ENCODE data around the gene AMBRA1.

Gene AMBRA1

DNA sequence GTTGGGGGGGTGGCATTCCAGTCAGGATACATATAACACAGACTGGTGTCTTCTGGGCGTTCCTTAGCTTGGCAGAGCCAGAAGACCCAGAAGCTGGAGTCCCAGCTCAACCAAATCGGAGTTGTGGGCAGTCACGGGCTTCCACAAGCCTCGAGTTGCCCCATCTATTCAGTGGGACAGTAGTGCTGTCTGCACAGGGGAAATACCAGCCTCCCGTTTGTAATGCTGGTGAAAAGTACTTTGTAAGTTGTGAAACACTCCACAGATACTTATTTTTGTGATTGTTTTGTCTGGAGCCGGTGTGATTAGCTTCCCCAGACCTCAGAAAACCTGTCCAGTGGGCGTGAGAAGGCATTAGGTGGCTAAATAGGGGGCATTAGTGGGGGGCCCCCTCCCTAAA, 232.9 kb downstream of the AMBRA1 start:
- peak overlapping the region; percentile 46 to 51 for H3K4me3 ChIP-seq (ENCODE audit: low read depth in 1 of 2, low read length in 2 of 2)
- H3K9me3 ChIP-seq (ENCODE audit: control insufficient read depth in 1 of 2, low read length in 2 of 2) = no peaks in the 10 kb centered on the region
- H3K4me1 ChIP-seq (ENCODE audit: control insufficient read depth in 1 of 2, insufficient read depth in 2 of 2, low read length in 2 of 2) = peaks cover 54 to 58% of the 10 kb centered on the region in 2 donors

DNA sequence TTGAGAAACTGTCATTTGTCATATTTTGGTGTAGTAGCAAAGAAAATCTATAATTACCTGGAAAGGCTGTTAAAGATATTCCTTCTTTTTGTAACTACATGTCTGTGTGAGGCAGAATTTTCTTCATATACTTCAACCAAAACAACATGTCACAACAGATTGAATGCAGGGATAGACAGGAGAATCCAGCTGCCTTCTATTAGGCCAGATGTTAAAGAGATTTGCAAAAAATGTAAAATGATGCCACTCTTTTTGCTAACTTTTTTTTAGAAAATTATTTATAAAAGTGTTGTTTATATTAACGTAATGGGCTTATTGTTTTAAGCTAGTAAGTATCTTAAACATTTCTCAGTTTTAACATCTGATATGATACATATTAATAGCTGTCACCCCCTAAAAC, 233.9 kb downstream of the AMBRA1 start:
- Histone ChIP-seq H3K4me3 (ENCODE audit: low read depth in 1 of 2, low read length in 2 of 2) (no peak overlapping the region), H3K27ac (ENCODE audit: low read depth, low read length) (no peak overlapping the region), H3K9me3 (ENCODE audit: control insufficient read depth in 1 of 2, low read length in 2 of 2) (no peaks in the 10 kb centered on the region), H3K36me3 (ENCODE audit: control insufficient read depth in 1 of 2, insufficient read depth in 2 of 2, low read length in 2 of 2) (peaks cover 0 to 28% of the 10 kb centered on the region in 2 donors), H3K4me1 (ENCODE audit: control insufficient read depth in 1 of 2, insufficient read depth in 2 of 2, low read length in 2 of 2) (peaks cover 54 to 58% of the 10 kb centered on the region in 2 donors), H3K27me3 (ENCODE audit: control insufficient read depth in 1 of 2, insufficient read depth in 2 of 2, low read length in 2 of 2) (no peaks in the 10 kb centered on the region), H3K9ac (ENCODE audit: low read depth in 1 of 2, low read length in 2 of 2) (no peak overlapping the region)

More for the DNA sequence above, 232.9 kb downstream of the AMBRA1 start:
- Histone ChIP-seq H3K9ac (ENCODE audit: low read depth in 1 of 2, low read length in 2 of 2) (peak overlapping the region in 1 of 2 donors; percentile 50), H3K27me3 (ENCODE audit: control insufficient read depth in 1 of 2, insufficient read depth in 2 of 2, low read length in 2 of 2) (no peaks in the 10 kb centered on the region), H3K36me3 (ENCODE audit: control insufficient read depth in 1 of 2, insufficient read depth in 2 of 2, low read length in 2 of 2) (peaks cover 0 to 28% of the 10 kb centered on the region in 2 donors), H3K27ac (ENCODE audit: low read depth, low read length) (peak overlapping the region; percentile 27)

DNA sequence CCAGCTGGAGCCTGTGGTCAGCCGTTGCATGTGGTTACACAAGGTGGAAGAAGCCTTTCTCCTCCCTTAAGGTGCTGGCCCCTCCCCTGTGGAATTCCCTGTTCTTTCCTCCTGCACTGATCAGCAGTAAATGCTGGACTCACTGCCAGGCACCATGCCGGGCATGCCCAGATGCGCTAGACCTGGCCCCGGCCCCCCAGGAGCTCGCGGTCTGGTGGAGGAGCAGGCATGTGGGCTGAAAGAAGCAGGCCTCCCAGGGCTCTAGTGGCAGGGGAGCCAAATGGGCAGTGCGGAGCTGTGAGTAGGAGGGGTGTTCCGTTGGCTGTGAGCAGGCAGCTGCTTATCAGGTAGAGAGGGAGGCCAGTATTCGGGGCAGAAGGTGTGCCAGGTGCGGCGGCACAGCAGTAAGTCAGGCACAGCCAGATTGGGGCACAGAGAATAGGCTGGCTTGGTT, 236.3 kb downstream of the AMBRA1 start:
- Histone ChIP-seq H3K9ac (ENCODE audit: low read depth in 1 of 2, low read length in 2 of 2) (peak overlapping the region in 1 of 2 donors; percentile 7), H3K4me1 (ENCODE audit: control insufficient read depth in 1 of 2, insufficient read depth in 2 of 2, low read length in 2 of 2) (peaks cover 45 to 49% of the 10 kb centered on the region in 2 donors), H3K9me3 (ENCODE audit: control insufficient read depth in 1 of 2, low read length in 2 of 2) (no peaks in the 10 kb centered on the region), H3K4me3 (ENCODE audit: low read depth in 1 of 2, low read length in 2 of 2) (peak overlapping the region in 1 of 2 donors; percentile 39), H3K27ac (ENCODE audit: low read depth, low read length) (peak overlapping the region; percentile 17), H3K36me3 (ENCODE audit: control insufficient read depth in 1 of 2, insufficient read depth in 2 of 2, low read length in 2 of 2) (peaks cover 0 to 11% of the 10 kb centered on the region in 2 donors), H3K27me3 (ENCODE audit: control insufficient read depth in 1 of 2, insufficient read depth in 2 of 2, low read length in 2 of 2) (no peaks in the 10 kb centered on the region)

DNA sequence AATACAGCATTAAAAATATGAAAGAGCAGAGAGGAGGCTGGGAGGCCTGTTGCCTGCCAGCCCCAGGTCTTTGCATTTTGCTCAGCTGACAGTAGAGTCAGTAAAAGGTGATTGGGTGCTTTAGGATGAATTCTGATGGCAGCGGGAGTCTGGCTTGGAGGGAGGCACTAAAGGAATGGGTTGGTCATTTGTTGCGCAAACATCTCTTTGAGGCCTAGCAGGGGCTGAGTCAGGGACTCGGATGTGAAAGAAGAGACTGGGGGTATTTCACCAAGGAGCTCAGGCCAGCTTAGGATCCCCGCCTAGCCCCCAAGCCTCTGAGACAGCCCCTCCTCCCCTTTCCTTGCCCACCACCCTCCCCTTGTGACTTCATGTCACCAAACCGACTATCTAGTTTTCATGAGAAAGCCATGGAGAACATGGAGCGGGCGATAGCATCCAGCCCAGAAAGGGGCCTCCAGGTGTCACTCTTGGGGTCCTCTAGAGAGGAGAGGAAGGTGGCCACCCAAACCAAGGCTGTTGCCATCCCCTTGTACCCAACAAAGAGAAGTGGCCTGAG, 236.8 kb downstream of the AMBRA1 start:
- Histone ChIP-seq H3K4me3 (ENCODE audit: low read depth in 1 of 2, low read length in 2 of 2) (peak overlapping the region in 1 of 2 donors; percentile 39), H3K4me1 (ENCODE audit: control insufficient read depth in 1 of 2, insufficient read depth in 2 of 2, low read length in 2 of 2) (peaks cover 45 to 48% of the 10 kb centered on the region in 2 donors), H3K9ac (ENCODE audit: low read depth in 1 of 2, low read length in 2 of 2) (peak overlapping the region in 1 of 2 donors; percentile 7), H3K36me3 (ENCODE audit: control insufficient read depth in 1 of 2, insufficient read depth in 2 of 2, low read length in 2 of 2) (peaks cover 0 to 6% of the 10 kb centered on the region in 2 donors), H3K27ac (ENCODE audit: low read depth, low read length) (peak overlapping the region; percentile 17), H3K9me3 (ENCODE audit: control insufficient read depth in 1 of 2, low read length in 2 of 2) (no peaks in the 10 kb centered on the region), H3K27me3 (ENCODE audit: control insufficient read depth in 1 of 2, insufficient read depth in 2 of 2, low read length in 2 of 2) (no peaks in the 10 kb centered on the region)

DNA sequence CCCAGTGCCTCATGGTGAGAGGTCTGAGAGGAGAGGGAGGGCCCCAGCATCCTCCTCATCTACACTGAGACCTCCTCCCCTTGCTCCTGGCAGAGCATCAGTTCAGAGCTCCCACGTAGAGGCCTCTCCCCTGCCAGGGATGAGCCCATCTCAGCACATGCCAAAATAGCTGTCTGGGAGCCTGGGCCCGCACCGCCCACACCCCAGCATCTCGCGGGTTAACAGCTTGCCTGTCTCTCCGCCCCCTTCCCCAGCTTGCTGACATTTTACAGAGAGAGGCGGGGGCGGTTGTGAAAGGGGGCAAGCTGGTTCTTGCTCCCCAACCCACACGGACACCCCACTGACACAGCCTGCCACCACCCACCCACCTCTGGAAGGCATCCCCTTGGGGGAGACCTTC, 240.1 kb downstream of the AMBRA1 start:
- no peaks in the 10 kb centered on the region for H3K27me3 ChIP-seq (ENCODE audit: control insufficient read depth in 1 of 2, insufficient read depth in 2 of 2, low read length in 2 of 2)
- H3K36me3 ChIP-seq (ENCODE audit: control insufficient read depth in 1 of 2, insufficient read depth in 2 of 2, low read length in 2 of 2) = peaks cover 0 to 6% of the 10 kb centered on the region in 2 donors
- no peak overlapping the region for H3K4me3 ChIP-seq (ENCODE audit: low read depth in 1 of 2, low read length in 2 of 2)
- H3K9me3 ChIP-seq (ENCODE audit: control insufficient read depth in 1 of 2, low read length in 2 of 2) = no peaks in the 10 kb centered on the region
- no peak overlapping the region for H3K9ac ChIP-seq (ENCODE audit: low read depth in 1 of 2, low read length in 2 of 2)
- no peak overlapping the region for H3K27ac ChIP-seq (ENCODE audit: low read depth, low read length)
- H3K4me1 ChIP-seq (ENCODE audit: control insufficient read depth in 1 of 2, insufficient read depth in 2 of 2, low read length in 2 of 2) = peaks cover 63 to 66% of the 10 kb centered on the region in 2 donors

DNA sequence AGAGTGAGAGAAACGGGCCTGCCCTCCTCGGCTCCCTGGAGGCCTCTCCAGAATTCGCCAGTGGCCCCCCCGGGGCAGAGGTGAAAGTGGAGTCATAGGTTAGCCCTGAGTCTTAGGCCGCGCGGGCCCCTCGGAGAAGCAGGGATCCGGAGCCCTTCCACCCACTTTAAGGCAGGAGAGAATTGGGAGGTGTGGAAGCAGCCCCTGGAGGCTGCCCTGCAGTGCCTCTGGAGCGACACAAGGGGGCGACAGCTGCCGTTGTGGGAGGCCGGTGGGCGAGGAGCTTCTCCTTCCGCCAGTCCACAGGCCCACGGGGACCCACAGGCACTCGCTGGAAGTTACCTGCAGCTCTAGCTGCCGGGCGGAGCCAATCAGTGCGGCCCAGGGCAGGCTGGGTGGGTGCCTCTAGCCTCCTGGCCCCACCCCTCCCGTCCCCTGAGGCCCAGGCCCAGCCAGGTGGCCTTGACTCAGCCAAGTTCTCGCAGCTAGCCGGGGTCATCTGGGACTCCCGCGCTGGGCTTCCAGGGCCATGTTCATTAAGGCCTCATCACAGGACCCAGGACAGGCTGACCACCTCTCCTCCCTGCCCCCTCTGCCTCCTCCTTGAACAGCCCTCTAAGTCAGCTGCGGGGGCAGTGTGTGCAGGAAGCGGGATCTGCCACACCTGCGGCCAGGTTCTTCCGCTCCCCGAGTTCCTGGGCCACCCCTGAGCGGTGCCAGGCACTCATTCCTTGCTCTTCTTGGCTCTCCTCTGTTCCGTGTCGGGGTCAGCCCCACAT, 241.6 kb downstream of the AMBRA1 start:
- H3K27ac ChIP-seq (ENCODE audit: low read depth, low read length) = peak overlapping the region; percentile 26
- peak overlapping the region; percentile 38 to 59 for H3K9ac ChIP-seq (ENCODE audit: low read depth in 1 of 2, low read length in 2 of 2)
- no peaks in the 10 kb centered on the region for H3K27me3 ChIP-seq (ENCODE audit: control insufficient read depth in 1 of 2, insufficient read depth in 2 of 2, low read length in 2 of 2)
- H3K36me3 ChIP-seq (ENCODE audit: control insufficient read depth in 1 of 2, insufficient read depth in 2 of 2, low read length in 2 of 2) = peaks cover 0 to 6% of the 10 kb centered on the region in 2 donors
- peaks cover 59 to 62% of the 10 kb centered on the region in 2 donors for H3K4me1 ChIP-seq (ENCODE audit: control insufficient read depth in 1 of 2, insufficient read depth in 2 of 2, low read length in 2 of 2)
- H3K9me3 ChIP-seq (ENCODE audit: control insufficient read depth in 1 of 2, low read length in 2 of 2) = no peaks in the 10 kb centered on the region
- peak overlapping the region; percentile 32 to 51 for H3K4me3 ChIP-seq (ENCODE audit: low read depth in 1 of 2, low read length in 2 of 2)

DNA sequence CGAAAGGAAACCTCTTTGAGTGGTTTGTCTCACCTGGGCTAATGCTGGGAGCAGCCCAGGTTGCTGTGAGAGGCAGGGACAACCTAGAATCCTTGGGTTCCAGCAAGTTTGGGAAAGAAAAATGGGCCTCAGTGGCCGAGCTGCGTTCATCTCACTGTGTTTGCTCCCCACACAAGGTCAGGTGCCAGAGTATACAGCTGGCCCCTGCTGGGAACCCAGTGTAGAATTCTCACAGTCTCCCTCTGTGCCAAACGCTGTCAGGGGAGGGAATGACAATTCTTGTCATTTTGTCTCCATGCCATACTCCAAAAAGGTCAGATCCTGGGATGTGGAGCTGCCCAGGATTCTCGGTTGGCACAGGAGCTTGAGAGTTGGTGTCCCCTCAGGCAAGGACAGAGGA, 242.2 kb downstream of the AMBRA1 start:
- peaks cover 0 to 6% of the 10 kb centered on the region in 2 donors for H3K36me3 ChIP-seq (ENCODE audit: control insufficient read depth in 1 of 2, insufficient read depth in 2 of 2, low read length in 2 of 2)
- no peak overlapping the region for H3K27ac ChIP-seq (ENCODE audit: low read depth, low read length)
- H3K9ac ChIP-seq (ENCODE audit: low read depth in 1 of 2, low read length in 2 of 2) = peak overlapping the region; percentile 35 to 59
- H3K4me3 ChIP-seq (ENCODE audit: low read depth in 1 of 2, low read length in 2 of 2) = peak overlapping the region; percentile 32 to 51
- peaks cover 57 to 60% of the 10 kb centered on the region in 2 donors for H3K4me1 ChIP-seq (ENCODE audit: control insufficient read depth in 1 of 2, insufficient read depth in 2 of 2, low read length in 2 of 2)
- no peaks in the 10 kb centered on the region for H3K9me3 ChIP-seq (ENCODE audit: control insufficient read depth in 1 of 2, low read length in 2 of 2)
- no peaks in the 10 kb centered on the region for H3K27me3 ChIP-seq (ENCODE audit: control insufficient read depth in 1 of 2, insufficient read depth in 2 of 2, low read length in 2 of 2)

DNA sequence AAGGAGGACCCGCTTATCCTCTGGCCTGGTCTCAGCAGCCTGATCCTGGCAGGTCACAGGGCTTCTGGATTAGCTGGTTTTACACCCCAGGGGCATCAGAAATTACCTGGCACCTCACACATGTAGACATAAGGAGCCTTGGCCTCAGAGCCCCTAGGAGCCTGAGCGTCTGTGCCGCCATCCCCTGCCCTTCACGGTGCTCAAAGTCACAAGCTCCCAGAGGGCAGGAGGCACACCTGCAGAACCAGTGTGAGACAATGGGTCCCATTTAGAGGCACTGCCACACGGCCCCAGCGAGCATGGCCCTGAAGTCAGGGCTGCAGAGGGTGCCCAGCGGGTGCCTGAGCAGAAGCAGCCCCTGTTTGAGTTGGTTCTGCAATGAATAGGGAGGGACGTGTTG, 242.7 kb downstream of the AMBRA1 start:
- no peaks in the 10 kb centered on the region for H3K27me3 ChIP-seq (ENCODE audit: control insufficient read depth in 1 of 2, insufficient read depth in 2 of 2, low read length in 2 of 2)
- H3K4me1 ChIP-seq (ENCODE audit: control insufficient read depth in 1 of 2, insufficient read depth in 2 of 2, low read length in 2 of 2) = peaks cover 57 to 60% of the 10 kb centered on the region in 2 donors
- no peak overlapping the region for H3K27ac ChIP-seq (ENCODE audit: low read depth, low read length)
- no peaks in the 10 kb centered on the region for H3K9me3 ChIP-seq (ENCODE audit: control insufficient read depth in 1 of 2, low read length in 2 of 2)
- peak overlapping the region in 1 of 2 donors; percentile 59 for H3K9ac ChIP-seq (ENCODE audit: low read depth in 1 of 2, low read length in 2 of 2)
- H3K4me3 ChIP-seq (ENCODE audit: low read depth in 1 of 2, low read length in 2 of 2) = peak overlapping the region in 1 of 2 donors; percentile 19
- H3K36me3 ChIP-seq (ENCODE audit: control insufficient read depth in 1 of 2, insufficient read depth in 2 of 2, low read length in 2 of 2) = peaks cover 0 to 1% of the 10 kb centered on the region in 2 donors

DNA sequence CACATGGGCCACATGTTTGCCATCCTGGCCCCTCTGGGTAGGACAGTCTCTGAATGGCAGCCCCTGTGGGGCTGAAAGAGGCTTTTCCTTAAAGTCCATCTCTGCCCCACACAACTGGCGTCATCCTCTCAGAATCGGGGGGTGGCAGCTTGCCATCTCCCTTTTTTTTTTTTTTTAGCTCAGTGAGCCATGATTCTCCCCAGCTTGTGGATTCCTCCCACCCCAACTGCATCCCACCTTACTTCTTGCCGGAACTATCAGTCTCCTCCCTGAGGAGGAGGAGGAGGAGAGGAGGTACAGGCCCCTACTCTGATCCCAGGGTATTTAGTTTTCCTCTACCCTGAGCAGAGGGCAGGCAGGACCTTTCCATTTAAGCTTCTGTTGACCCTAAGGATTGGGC, 243.1 kb downstream of the AMBRA1 start:
- Histone ChIP-seq H3K9me3 (ENCODE audit: control insufficient read depth in 1 of 2, low read length in 2 of 2) (no peaks in the 10 kb centered on the region), H3K27ac (ENCODE audit: low read depth, low read length) (no peak overlapping the region), H3K9ac (ENCODE audit: low read depth in 1 of 2, low read length in 2 of 2) (peak overlapping the region in 1 of 2 donors; percentile 59), H3K36me3 (ENCODE audit: control insufficient read depth in 1 of 2, insufficient read depth in 2 of 2, low read length in 2 of 2) (no peaks in the 10 kb centered on the region), H3K4me3 (ENCODE audit: low read depth in 1 of 2, low read length in 2 of 2) (peak overlapping the region in 1 of 2 donors; percentile 19), H3K4me1 (ENCODE audit: control insufficient read depth in 1 of 2, insufficient read depth in 2 of 2, low read length in 2 of 2) (peaks cover 61% of the 10 kb centered on the region in 2 donors), H3K27me3 (ENCODE audit: control insufficient read depth in 1 of 2, insufficient read depth in 2 of 2, low read length in 2 of 2) (no peaks in the 10 kb centered on the region)
